SK-N-SH (cell line): Measurements from ENCODE around the gene COLEC11. TPM values are rescaled to one million over a fixed set of nuclear protein-coding genes. Genes with fewer than 3 reads are reported as not detected.

Source experiments
- CTCF ChIA-PET: fragments of 300-600, 350-600 bp; formaldehyde crosslinking; extraction: SDS; loops from one replicate; lab custom pipeline; 2021; lab: Yijun Ruan, JAX
- POLR2A ChIA-PET: fragments of 350-600 bp; sonication (Branson Sonifier 250); formaldehyde crosslinking; extraction: SDS; loops from one replicate; lab custom pipeline; 2020; ENCODE audit warnings: antibody characterized with exemption, inconsistent platforms; lab: Yijun Ruan, JAX
- DNase-seq: peaks from one replicate; pipeline ENCODE4 v3.0.0; 2012
- H2AFZ ChIP-seq: fragments of 200-600 bp; sonication (generic); 2 replicates; pipeline ENCODE4 v1.8.1; 2016; ENCODE audit warnings: antibody characterized with exemption, mild to moderate bottlenecking, low read depth
- H3F3A ChIP-seq: fragments of 200-600 bp; sonication (generic); replicated peaks from 2 replicates; pipeline ENCODE3; 2016; ENCODE audit warnings: antibody characterized with exemption, mild to moderate bottlenecking; ENCODE audit not compliant: insufficient read depth
- H3K27ac ChIP-seq, 2 experiments: fragments of 200-500 bp in 1 of 2; fragments of 200-600 bp in 1 of 2; sonication (Bioruptor generic) in 1 of 2; sonication (generic), shearing (Covaris generic) in 1 of 2; 2 replicates each; pipeline versions ENCODE4 v1.5.1 to v1.6.1; 2014 to 2016; ENCODE audit warnings: low read depth in 2 of 2, inconsistent platforms in 1 of 2, low read length in 1 of 2, mild to moderate bottlenecking in 1 of 2, mixed read lengths in 1 of 2
- H3K27me3 ChIP-seq: fragments of 200-600 bp; sonication (generic), shearing (Covaris generic); 2 replicates; pipeline ENCODE4 v1.6.1; 2016; ENCODE audit warnings: mixed run types; ENCODE audit not compliant: insufficient read depth
- H3K36me3 ChIP-seq, 2 experiments: fragments of 200-500 bp in 1 of 2; fragments of 200-600 bp in 1 of 2; sonication (Bioruptor generic) in 1 of 2; sonication (generic) in 1 of 2; replicated peaks in 1 of 2; 2 replicates each; pipeline versions ENCODE3 to v1.5.1; 2014 to 2016; ENCODE audit warnings: low read length in 1 of 2, mild to moderate bottlenecking in 1 of 2; ENCODE audit not compliant: insufficient read depth in 2 of 2, control insufficient read depth in 1 of 2
- H3K4me1 ChIP-seq, 2 experiments: fragments of 200-500 bp in 1 of 2; fragments of 200-600 bp in 1 of 2; sonication (Bioruptor generic) in 1 of 2; sonication (generic), shearing (Covaris generic) in 1 of 2; 2 replicates each; pipeline versions ENCODE4 v1.5.1 to v1.6.1; 2014 to 2016; ENCODE audit warnings: low read depth in 1 of 2, low read length in 1 of 2, mixed run types in 1 of 2; ENCODE audit not compliant: insufficient read depth in 2 of 2, control insufficient read depth in 1 of 2
- H3K4me2 ChIP-seq: fragments of 200-600 bp; sonication (generic), shearing (Covaris generic); 2 replicates; pipeline ENCODE4 v1.6.1; 2017; ENCODE audit warnings: mixed run types
- H3K4me3 ChIP-seq, 2 experiments: fragments of 200-500 bp in 1 of 2; fragments of 200-600 bp in 1 of 2; sonication (Bioruptor generic) in 1 of 2; sonication (generic), shearing (Covaris generic) in 1 of 2; 2 replicates each; pipeline versions ENCODE4 v1.5.1 to v1.8.1; 2014 to 2016; ENCODE audit warnings: low read depth in 2 of 2, inconsistent platforms in 1 of 2, low read length in 1 of 2, mild to moderate bottlenecking in 1 of 2, mixed read lengths in 1 of 2, moderate library complexity in 1 of 2
- H3K79me2 ChIP-seq: fragments of 200-600 bp; sonication (generic); 2 replicates; pipeline ENCODE4 v1.8.1; 2017; ENCODE audit warnings: mild to moderate bottlenecking; ENCODE audit not compliant: insufficient read depth
- H3K9ac ChIP-seq: fragments of 200-600 bp; sonication (generic); 2 replicates; pipeline ENCODE4 v1.6.1; 2017; ENCODE audit warnings: mixed run types
- H3K9me2 ChIP-seq: fragments of 200-600 bp; sonication (generic); 2 replicates; pipeline ENCODE4 v1.6.1; 2017; ENCODE audit warnings: mixed run types
- H3K9me3 ChIP-seq: fragments of 200-600 bp; sonication (generic); 2 replicates; pipeline ENCODE4 v1.6.1; 2017; ENCODE audit warnings: mixed run types, mild to moderate bottlenecking, moderate library complexity
- H4K20me1 ChIP-seq: fragments of 200-600 bp; sonication (generic); 2 replicates; pipeline ENCODE4 v1.6.1; 2017; ENCODE audit warnings: mild to moderate bottlenecking, mixed run types; ENCODE audit not compliant: insufficient read depth
- ELF1 ChIP-seq: IDR thresholded peaks from 2 replicates; pipeline ENCODE4 v1.4.0; 2012
- EZH2phosphoT487 ChIP-seq: fragments of 200-600 bp; sonication (generic); IDR thresholded peaks from 2 replicates; pipeline ENCODE4 v1.6.1; 2017; ENCODE audit warnings: low read depth, mixed run types, mild to moderate bottlenecking, antibody characterized with exemption, moderate library complexity, borderline replicate concordance
- FOXJ3 ChIP-seq: sonication (generic); formaldehyde crosslinking; IDR thresholded peaks from 2 replicates; pipeline ENCODE4 v1.5.1; 2020; ENCODE audit warnings: mild to moderate bottlenecking, missing genetic modification reagents
- FOXM1 ChIP-seq: IDR thresholded peaks from 2 replicates; pipeline ENCODE4 v1.4.0; 2012; ENCODE audit warnings: low read depth, mild to moderate bottlenecking
- GATA2 ChIP-seq: sonication (generic); formaldehyde crosslinking; IDR thresholded peaks from 2 replicates; pipeline ENCODE4 v1.5.0; 2020; ENCODE audit warnings: mild to moderate bottlenecking, missing genetic modification reagents
- MEF2A ChIP-seq: IDR thresholded peaks from 2 replicates; pipeline ENCODE4 v1.4.0; 2012; ENCODE audit warnings: low read depth, borderline replicate concordance
- POLR2AphosphoS5 ChIP-seq: IDR thresholded peaks from 2 replicates; pipeline ENCODE4 v1.6.1; 2012; ENCODE audit warnings: low read depth, low read length
- RAD21 ChIP-seq: IDR thresholded peaks from 2 replicates; pipeline ENCODE4 v1.6.1; 2012; ENCODE audit warnings: mild to moderate bottlenecking, low read length
- RCOR1 ChIP-seq: fragments of 150-350 bp; IDR thresholded peaks from 2 replicates; pipeline ENCODE4 v1.6.1; 2017; ENCODE audit warnings: antibody characterized with exemption, low read length
- RFX5 ChIP-seq: IDR thresholded peaks from 2 replicates; pipeline ENCODE4 v1.6.1; 2012; ENCODE audit warnings: mild to moderate bottlenecking, improper control_type of control experiment, low read length
- RXRA ChIP-seq: IDR thresholded peaks from 2 replicates; pipeline ENCODE4 v1.4.0; 2012; ENCODE audit warnings: low read depth, mild to moderate bottlenecking, borderline replicate concordance
- SIN3A ChIP-seq: IDR thresholded peaks from 2 replicates; pipeline ENCODE4 v1.6.1; 2012; ENCODE audit warnings: low read depth, mild to moderate bottlenecking, low read length, moderate library complexity, borderline replicate concordance
- TCF12 ChIP-seq: IDR thresholded peaks from 2 replicates; pipeline ENCODE4 v1.4.0; 2012
- ZBTB33 ChIP-seq: IDR thresholded peaks from 2 replicates; pipeline ENCODE4 v1.4.0; 2012; ENCODE audit warnings: low read depth, borderline replicate concordance
- WGBS: methylation state at CpG from one replicate; pipeline ENCODE4 v1.1.6; 2017; ENCODE audit warnings: low lambda C conversion rate; 5-methylcytosine and 5-hydroxymethylcytosine counted together
- polyA plus RNA-seq, 3 experiments: library from polyadenylated mRNA; depleted of rRNA; stranded (reverse); fragments of >200 nt; gene quantifications; 2 replicates each; pipeline ENCODE4 v1.2.3, GENCODE V29; 2012

COLEC11 gene
- polyA plus RNA-seq, 1 of the 3 experiments (the other 2 are of a cell fraction), result 8.7 TPM

GRCh38 chr2:3682811-3683210, 87.9 kb downstream of the COLEC11 start:
- POLR2A ChIA-PET, result interaction anchor here (0.6 kb wide), 1 partner anchor 158 kb away, joined by 3 read pairs; no protein-coding TSS in a partner anchor
- CTCF ChIA-PET, result interaction anchor here (1.0 kb wide), 1 partner anchor 9 kb away, joined by 3 read pairs; no protein-coding TSS in a partner anchor
- WGBS, result 60% methylated on average over 6 of the region's 6 CpGs

GRCh38 chr2:3683748-3684454, 89.0 kb downstream of the COLEC11 start:
- CTCF ChIA-PET, result no interaction called here
- H3K4me1 ChIP-seq, result peaks cover 0 to 8% of the 10 kb centered on the region in 2 experiments; a peak in 1 of 4 replicates
- no peak for TF ChIP-seq MEF2A
- TF ChIP-seq RAD21, result peak; percentile 15; the same call in 1 of the 2 replicates
- TF ChIP-seq, all 33 proteins: peak for 1
- H3F3A ChIP-seq, result no peaks in the 10 kb centered on the region
- H3K27me3 ChIP-seq, result no peaks in the 10 kb centered on the region
- no peaks in the 10 kb centered on the region for H4K20me1 ChIP-seq
- no peaks in the 10 kb centered on the region for H3K79me2 ChIP-seq
- no peaks in the 10 kb centered on the region for H3K9me2 ChIP-seq
- no peaks in the 10 kb centered on the region for H3K36me3 ChIP-seq
- no peak overlapping the region for H2AFZ ChIP-seq
- H3K4me2 ChIP-seq, result no peak overlapping the region
- DNase-seq, result no peak
- no peak overlapping the region for H3K9ac ChIP-seq
- POLR2A ChIA-PET, result no interaction called here
- no peaks in the 10 kb centered on the region for H3K9me3 ChIP-seq
- 22% methylated on average over 3 of the region's 3 CpGs for WGBS
- no peak overlapping the region for H3K27ac ChIP-seq
- H3K4me3 ChIP-seq, result no peak overlapping the region

More at GRCh38 chr2:3682811-3683210, 87.9 kb downstream of the COLEC11 start:
- Histone ChIP-seq H3K36me3 (no peaks in the 10 kb centered on the region), H3K4me2 (no peak overlapping the region)
- TF ChIP-seq POLR2AphosphoS5, result no peak
- no peak for TF ChIP-seq FOXM1
- no peak for TF ChIP-seq TCF12
- TF ChIP-seq ZBTB33, result no peak
- no peak for TF ChIP-seq RXRA
- no peak for TF ChIP-seq GATA2 (CRISPR knock-in tag)
- no peak for TF ChIP-seq RFX5
- no peak for TF ChIP-seq RCOR1
- TF ChIP-seq ELF1, result no peak
- no peak for TF ChIP-seq FOXJ3
- no peak for TF ChIP-seq EZH2phosphoT487
- no peak for TF ChIP-seq SIN3A
- TF ChIP-seq, all 33 proteins: peak for 0
- Histone ChIP-seq H3K9me3 (no peaks in the 10 kb centered on the region), H3K27me3 (no peaks in the 10 kb centered on the region; the same call in 1 of the 2 replicates), H3K79me2 (no peaks in the 10 kb centered on the region), H2AFZ (no peak overlapping the region), H4K20me1 (no peaks in the 10 kb centered on the region), H3K27ac (no peak overlapping the region), H3K4me3 (no peak overlapping the region), H3K9ac (no peak overlapping the region), H3K4me1 (peaks cover 0 to 13% of the 10 kb centered on the region in 2 experiments; a peak in 1 of 4 replicates), H3F3A (no peaks in the 10 kb centered on the region), H3K9me2 (no peaks in the 10 kb centered on the region)
- no peak for DNase-seq
